HCT116 (cell line): ENCODE measurements around the gene SEMA7A. TPM values are rescaled to one million over a fixed set of nuclear protein-coding genes. Genes with fewer than 3 reads are reported as not detected.
"Not testable (repeated sequence)": the region's sequence is repeated elsewhere in the genome, so short reads cannot be mapped to it uniquely, and the experiment has no call there.

Experiments
- ATAC-seq: fragments of 200-7000 bp; cut with Tn5 transposase; 2 replicates; pipeline ENCODE4 v1.9.1; 2020; ENCODE audit warnings: mild to moderate bottlenecking, moderate library complexity
- BruUV-seq: library from RNA; stranded (reverse); fragments of 400-500 nt; replicated peaks from 2 replicates; lab custom pipeline; 2021; lab: Mats Ljungman, UMichigan
- CTCF ChIA-PET: fragments of 300-600 bp; sonication (Branson Sonifier 250); formaldehyde crosslinking; loops from one replicate; lab custom pipeline; 2021; ENCODE audit warnings: antibody characterized with exemption; lab: Charles Lee
- POLR2A ChIA-PET: fragments of 300-600, 350-600 bp; sonication (Branson Sonifier 250); formaldehyde crosslinking; loops from one replicate; lab custom pipeline; 2021; ENCODE audit warnings: antibody characterized with exemption; lab: Charles Lee
- RAD21 ChIA-PET, 2 experiments: fragments of 300-600 bp; sonication (Branson Sonifier 250); formaldehyde crosslinking; loops; one replicate each; lab custom pipeline; 2023; ENCODE audit warnings: low total read pairs in 2 of 2; ENCODE audit not compliant: uncharacterized antibody in 2 of 2, unreplicated experiment in 2 of 2, low non-redundant PET in 1 of 2; lab: Charles Lee
- DNase-seq: peaks from one replicate; pipeline ENCODE4 v3.0.0-alpha.2; 2010; ENCODE audit warnings: low read depth, low spot score
- H2AFZ ChIP-seq: fragments of 200-600 bp; shearing (Covaris generic), sonication (generic); 2 replicates; pipeline ENCODE4 v1.6.1; 2017; ENCODE audit warnings: low read depth, mixed run types, mixed read lengths, antibody characterized with exemption, low read length; ENCODE audit not compliant: poor library complexity, severe bottlenecking
- H3K27ac ChIP-seq: 2 replicates; pipeline ENCODE4 v1.5.1; 2012; ENCODE audit warnings: low read depth, low read length
- H3K27me3 ChIP-seq: fragments of 200-600 bp; sonication (generic); 2 replicates; pipeline ENCODE4 v1.6.1; 2016; ENCODE audit warnings: mixed run types, low read length, mixed read lengths; ENCODE audit not compliant: insufficient read depth
- H3K36me3 ChIP-seq, 2 experiments: fragments of 200-500 bp in 1 of 2; fragments of 200-600 bp in 1 of 2; sonication (Bioruptor generic) in 1 of 2; sonication (generic) in 1 of 2; 2 replicates each; pipeline versions ENCODE4 v1.5.1 to v1.6.1; 2014 to 2016; ENCODE audit warnings: low read length in 2 of 2, inconsistent platforms in 1 of 2, mixed read lengths in 1 of 2, mixed run types in 1 of 2; ENCODE audit not compliant: insufficient read depth in 2 of 2, control insufficient read depth in 1 of 2
- H3K4me1 ChIP-seq, 2 experiments: fragments of 200-600 bp in 1 of 2; sonication (generic) in 1 of 2; 2 replicates each; pipeline versions ENCODE4 v1.5.1 to v1.6.1; 2012 to 2017; ENCODE audit warnings: low read length in 2 of 2, inconsistent platforms in 1 of 2, mild to moderate bottlenecking in 1 of 2, mixed read lengths in 1 of 2, mixed run types in 1 of 2, moderate library complexity in 1 of 2; ENCODE audit not compliant: insufficient read depth in 2 of 2, control insufficient read depth in 1 of 2
- H3K4me2 ChIP-seq: fragments of 200-600 bp; sonication (generic); 2 replicates; pipeline ENCODE4 v1.6.1; 2017; ENCODE audit warnings: mixed run types, low read length, mixed read lengths
- H3K4me3 ChIP-seq, 2 experiments: fragments of 200-600 bp in 1 of 2; sonication (generic) in 1 of 2; replicated peaks in 1 of 2; 2 replicates each; pipeline ENCODE4 v1.5.1; 2011 to 2016; ENCODE audit warnings: low read length in 2 of 2, control low read depth in 1 of 2, low read depth in 1 of 2, mild to moderate bottlenecking in 1 of 2, mixed read lengths in 1 of 2, mixed run types in 1 of 2
- H3K79me2 ChIP-seq: fragments of 200-600 bp; sonication (generic); 2 replicates; pipeline ENCODE4 v1.6.1; 2017; ENCODE audit warnings: mild to moderate bottlenecking, mixed run types, low read length, moderate library complexity, mixed read lengths; ENCODE audit not compliant: insufficient read depth
- H3K9ac ChIP-seq: fragments of 200-600 bp; sonication (generic); 2 replicates; pipeline ENCODE4 v1.6.1; 2016; ENCODE audit warnings: low read length, mixed read lengths
- H3K9me2 ChIP-seq: fragments of 200-600 bp; sonication (generic), shearing (Covaris generic); 2 replicates; pipeline ENCODE4 v1.6.1; 2017; ENCODE audit warnings: mixed run types, mild to moderate bottlenecking, moderate library complexity; ENCODE audit not compliant: insufficient read depth
- H3K9me3 ChIP-seq, 2 experiments: fragments of 200-500 bp in 1 of 2; fragments of 200-600 bp in 1 of 2; sonication (Bioruptor generic) in 1 of 2; sonication (generic) in 1 of 2; 2 replicates each; pipeline ENCODE4 v1.6.1; 2014 to 2017; ENCODE audit warnings: low read length in 2 of 2, mixed read lengths in 2 of 2, inconsistent platforms in 1 of 2, low read depth in 1 of 2, mild to moderate bottlenecking in 1 of 2, mixed run types in 1 of 2, moderate library complexity in 1 of 2; ENCODE audit not compliant: control insufficient read depth in 1 of 2, insufficient read depth in 1 of 2
- H4K20me1 ChIP-seq: fragments of 200-600 bp; sonication (generic), shearing (Covaris generic); 2 replicates; pipeline ENCODE4 v1.6.1; 2017; ENCODE audit warnings: mixed run types, mild to moderate bottlenecking, moderate library complexity; ENCODE audit not compliant: insufficient read depth
- POLR2AphosphoS5 ChIP-seq: IDR thresholded peaks from 2 replicates; pipeline ENCODE4 v1.6.1; 2011; ENCODE audit warnings: mild to moderate bottlenecking, low read depth, low read length, moderate library complexity
- SIN3A ChIP-seq: IDR thresholded peaks from 2 replicates; pipeline ENCODE4 v1.6.1; 2012; ENCODE audit warnings: low read depth
- SRF ChIP-seq: IDR thresholded peaks from 2 replicates; pipeline ENCODE4 v1.6.1; 2012; ENCODE audit warnings: low read depth
- intact Hi-C: fragments of 100-400 bp; cut with micrococcal nuclease; formaldehyde crosslinking; loops from 2 replicates; pipeline ENCODE4 v1.10.0; 2022
- total RNA-seq: library from RNA; stranded (reverse); gene quantifications from one replicate; pipeline ENCODE4 v1.2.1, GENCODE V29; 2021; ENCODE audit not compliant: unreplicated experiment
- TF ChIP-seq, protein P1 (sequence below): IDR thresholded peaks from 2 replicates; pipeline ENCODE4 v1.6.1; 2012; ENCODE audit warnings: low read depth

The SEMA7A gene
- total RNA-seq, 1 experiment from 2014 or later = 13.8 TPM

DNA sequence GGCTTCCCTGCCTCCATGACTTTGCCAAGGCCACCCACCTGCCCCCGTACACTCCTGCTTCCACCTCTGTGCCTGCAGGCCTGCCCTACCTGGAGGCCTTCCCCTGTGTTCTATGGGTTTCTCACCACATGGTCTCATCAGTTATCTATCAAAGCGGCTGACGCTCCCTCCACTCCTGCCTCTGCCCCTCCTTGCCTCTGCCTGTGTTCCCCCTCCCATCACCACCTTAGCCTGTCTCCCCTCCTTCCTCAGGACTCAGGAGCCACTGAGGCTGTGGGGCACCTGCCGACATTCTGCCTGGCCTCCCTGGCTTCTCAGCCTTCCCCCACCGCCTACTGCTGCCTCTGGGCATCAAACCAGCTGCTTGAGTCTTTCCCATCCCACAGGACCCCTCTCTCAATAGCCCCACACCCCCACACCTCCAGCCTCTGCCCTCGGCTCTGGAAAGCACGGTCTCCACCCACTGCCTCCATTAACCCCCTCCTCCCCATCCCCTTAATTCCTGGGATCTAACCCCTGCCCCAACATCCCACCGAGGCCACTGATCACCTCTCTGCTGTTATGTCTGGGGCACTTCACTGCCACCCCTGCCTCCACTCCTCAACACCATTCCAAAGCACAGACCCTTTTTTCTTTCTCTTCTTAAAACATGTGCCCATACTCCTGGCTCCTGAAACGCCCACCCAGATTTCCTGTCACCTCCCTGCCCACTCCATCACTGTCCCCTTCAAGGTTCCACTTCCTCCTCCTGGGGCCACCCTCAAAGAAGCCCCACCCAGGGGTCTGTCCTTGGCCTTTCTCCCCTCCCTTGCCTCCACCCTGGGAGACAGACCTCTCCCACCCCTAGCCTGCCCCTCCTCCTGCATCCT, 41.9 kb downstream of the SEMA7A start:
- no TSS peak for BruUV-seq
- CTCF ChIA-PET = no interaction called here
- H3K4me3 ChIP-seq = no peak overlapping the region
- intact Hi-C loops = no loop called here
- no peaks in the 10 kb centered on the region for H4K20me1 ChIP-seq
- no peak overlapping the region for H3K27ac ChIP-seq
- no peak overlapping the region for H3K9ac ChIP-seq
- no peaks in the 10 kb centered on the region for H3K27me3 ChIP-seq
- no peaks in the 10 kb centered on the region for H3K9me3 ChIP-seq
- DNase-seq (no peak), ATAC-seq (no peak)
- H3K79me2 ChIP-seq = no peaks in the 10 kb centered on the region
- no peaks in the 10 kb centered on the region for H3K9me2 ChIP-seq
- no peak overlapping the region for H2AFZ ChIP-seq
- POLR2A ChIA-PET = no interaction called here
- RAD21 ChIA-PET = no interaction called here
- no peaks in the 10 kb centered on the region for H3K36me3 ChIP-seq
- no peak overlapping the region for H3K4me2 ChIP-seq
- TF ChIP-seq POLR2AphosphoS5 (no peak), SRF (no peak)
- TF ChIP-seq, all 23 proteins: peak for 0
- peaks cover 25 to 94% of the 10 kb centered on the region in 2 experiments for H3K4me1 ChIP-seq

DNA sequence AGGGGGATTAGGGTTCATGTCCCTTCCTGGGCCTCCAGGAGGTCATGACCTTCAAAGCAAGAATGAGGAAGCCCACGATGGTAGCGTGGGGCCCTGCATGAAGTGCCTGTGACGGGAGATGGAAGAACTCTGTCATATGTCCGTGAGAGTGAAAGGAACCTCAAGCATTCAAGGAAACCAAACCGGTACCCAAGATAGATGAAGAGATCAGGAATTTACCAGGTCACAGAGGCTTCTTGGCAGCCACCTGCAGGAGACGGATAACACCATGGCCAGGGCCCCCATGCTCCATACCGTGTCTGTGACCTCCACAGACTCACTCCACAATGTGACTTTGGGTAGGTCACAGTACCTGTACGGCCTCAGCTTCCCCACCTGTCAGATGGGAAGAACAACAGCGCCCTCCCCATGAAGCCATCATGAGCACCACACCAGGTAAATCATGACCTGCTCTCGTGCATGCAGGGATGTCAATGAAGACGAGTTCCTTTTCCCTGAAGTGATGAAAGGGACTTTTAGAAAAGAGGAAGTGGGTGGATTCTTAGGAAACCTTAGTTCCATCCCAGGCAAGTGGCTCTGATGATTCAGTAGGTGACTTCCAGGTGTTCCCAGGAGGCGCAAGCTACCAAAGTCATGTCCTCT, 43.0 kb downstream of the SEMA7A start:
- Histone ChIP-seq H3K4me1 (peaks cover 15 to 94% of the 10 kb centered on the region in 2 experiments), H3K4me3 (no peak overlapping the region), H3K79me2 (no peaks in the 10 kb centered on the region), H3K27ac (no peak overlapping the region), H4K20me1 (no peaks in the 10 kb centered on the region), H3K9ac (no peak overlapping the region), H2AFZ (no peak overlapping the region), H3K27me3 (no peaks in the 10 kb centered on the region), H3K9me2 (no peaks in the 10 kb centered on the region), H3K9me3 (no peaks in the 10 kb centered on the region), H3K4me2 (no peak overlapping the region), H3K36me3 (no peaks in the 10 kb centered on the region)
- ChIA-PET POLR2A (no interaction called here), CTCF (interaction anchor here (0.6 kb wide), 1 partner anchor 43 kb away, joined by 3 read pairs; the partner anchor contains the start of gene SEMA7A), RAD21 (no interaction called here)
- no peak for TF ChIP-seq SIN3A
- TF ChIP-seq, protein P1, sequence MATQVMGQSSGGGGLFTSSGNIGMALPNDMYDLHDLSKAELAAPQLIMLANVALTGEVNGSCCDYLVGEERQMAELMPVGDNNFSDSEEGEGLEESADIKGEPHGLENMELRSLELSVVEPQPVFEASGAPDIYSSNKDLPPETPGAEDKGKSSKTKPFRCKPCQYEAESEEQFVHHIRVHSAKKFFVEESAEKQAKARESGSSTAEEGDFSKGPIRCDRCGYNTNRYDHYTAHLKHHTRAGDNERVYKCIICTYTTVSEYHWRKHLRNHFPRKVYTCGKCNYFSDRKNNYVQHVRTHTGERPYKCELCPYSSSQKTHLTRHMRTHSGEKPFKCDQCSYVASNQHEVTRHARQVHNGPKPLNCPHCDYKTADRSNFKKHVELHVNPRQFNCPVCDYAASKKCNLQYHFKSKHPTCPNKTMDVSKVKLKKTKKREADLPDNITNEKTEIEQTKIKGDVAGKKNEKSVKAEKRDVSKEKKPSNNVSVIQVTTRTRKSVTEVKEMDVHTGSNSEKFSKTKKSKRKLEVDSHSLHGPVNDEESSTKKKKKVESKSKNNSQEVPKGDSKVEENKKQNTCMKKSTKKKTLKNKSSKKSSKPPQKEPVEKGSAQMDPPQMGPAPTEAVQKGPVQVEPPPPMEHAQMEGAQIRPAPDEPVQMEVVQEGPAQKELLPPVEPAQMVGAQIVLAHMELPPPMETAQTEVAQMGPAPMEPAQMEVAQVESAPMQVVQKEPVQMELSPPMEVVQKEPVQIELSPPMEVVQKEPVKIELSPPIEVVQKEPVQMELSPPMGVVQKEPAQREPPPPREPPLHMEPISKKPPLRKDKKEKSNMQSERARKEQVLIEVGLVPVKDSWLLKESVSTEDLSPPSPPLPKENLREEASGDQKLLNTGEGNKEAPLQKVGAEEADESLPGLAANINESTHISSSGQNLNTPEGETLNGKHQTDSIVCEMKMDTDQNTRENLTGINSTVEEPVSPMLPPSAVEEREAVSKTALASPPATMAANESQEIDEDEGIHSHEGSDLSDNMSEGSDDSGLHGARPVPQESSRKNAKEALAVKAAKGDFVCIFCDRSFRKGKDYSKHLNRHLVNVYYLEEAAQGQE = no peak
- intact Hi-C loops = no loop called here
- DNase-seq (no peak), ATAC-seq (no peak)
- BruUV-seq = no TSS peak

DNA sequence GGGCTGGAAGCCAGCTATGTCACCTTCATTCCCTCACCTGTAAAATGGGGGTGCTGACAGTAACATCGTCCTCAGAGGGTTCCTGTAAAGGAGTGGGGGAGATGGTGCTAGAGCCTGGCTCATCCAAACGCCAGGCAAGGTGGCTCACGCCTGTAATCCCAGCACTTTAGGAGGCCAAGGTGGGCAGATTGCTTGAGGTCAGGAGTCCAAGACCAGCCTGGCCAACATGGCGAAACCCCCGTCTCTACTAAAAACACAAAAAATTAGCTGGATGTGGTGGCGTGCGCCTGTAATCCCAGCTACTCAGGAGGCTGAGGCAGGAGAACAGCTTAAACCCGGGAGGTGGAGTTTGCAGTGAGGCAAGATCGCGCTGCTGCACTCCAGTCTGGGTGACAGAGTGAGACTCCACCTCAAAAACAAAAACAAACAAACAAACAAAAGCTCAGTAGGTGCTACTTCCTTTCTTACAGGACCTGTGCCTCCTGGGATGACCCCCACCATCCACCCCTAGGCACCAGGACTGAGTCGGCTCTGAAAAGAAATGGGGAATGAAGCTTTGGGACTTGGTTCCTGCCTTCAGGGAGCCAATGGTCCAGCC, 43.6 kb downstream of the SEMA7A start:
- H3K9me2 ChIP-seq, intact Hi-C loops, H3K4me3 ChIP-seq, RAD21 ChIA-PET, H3K9me3 ChIP-seq, H3K4me2 ChIP-seq, H3K79me2 ChIP-seq, H2AFZ ChIP-seq, H3K27ac ChIP-seq, BruUV-seq, H3K27me3 ChIP-seq, H3K36me3 ChIP-seq, H4K20me1 ChIP-seq, CTCF ChIA-PET, POLR2A ChIA-PET, ATAC-seq, H3K9ac ChIP-seq, DNase-seq: not testable (repeated sequence)
- H3K4me1 ChIP-seq = peaks cover 9 to 94% of the 10 kb centered on the region in 2 experiments
